HEK293 (cell line): ENCODE data around the gene RBM42.
A peak's percentile ranks its signal among the peaks of the same experiment; 100 is the strongest.

Experiments
- CTCF ChIA-PET: fragments of 350-600 bp; formaldehyde crosslinking; extraction: SDS; loops from one replicate; lab custom pipeline; 2021; ENCODE audit warnings: antibody characterized with exemption; lab: Yijun Ruan, JAX
- POLR2A ChIA-PET: fragments of 300-600 bp; formaldehyde crosslinking; extraction: SDS; loops from one replicate; lab custom pipeline; 2020; ENCODE audit warnings: antibody characterized with exemption, inconsistent platforms; lab: Yijun Ruan, JAX
- H3K27ac ChIP-seq: fragments of 200-500 bp; sonication (Bioruptor generic); 2 replicates; pipeline ENCODE4 v1.5.1; 2014; ENCODE audit warnings: low read depth, low read length, control low read depth, inconsistent platforms; ENCODE audit errors: extremely low read depth
- H3K36me3 ChIP-seq, 2 experiments: fragments of 200-500 bp in 1 of 2; sonication (Bioruptor generic) in 1 of 2; 1 replicate in 1 of 2; 2 replicates in 1 of 2; pipeline ENCODE4 v1.5.1; 2014 to 2017; ENCODE audit warnings: inconsistent platforms in 2 of 2, low read length in 2 of 2; ENCODE audit not compliant: control insufficient read depth in 2 of 2, insufficient read depth in 1 of 2
- H3K4me1 ChIP-seq: fragments of 200-500 bp; sonication (Bioruptor generic); 2 replicates; pipeline ENCODE4 v1.5.1; 2014; ENCODE audit warnings: mild to moderate bottlenecking, low read length, inconsistent platforms; ENCODE audit not compliant: control insufficient read depth, insufficient read depth
- H3K4me3 ChIP-seq: 2 replicates; pipeline ENCODE4 v1.5.1; 2011; ENCODE audit warnings: low read depth, mild to moderate bottlenecking, control low read depth, low read length, moderate library complexity
- H3K9me3 ChIP-seq: fragments of 200-500 bp; sonication (Bioruptor generic); 2 replicates; pipeline ENCODE4 v1.5.1; 2014; ENCODE audit warnings: low read depth, low read length, inconsistent platforms; ENCODE audit not compliant: control insufficient read depth, insufficient read depth
- BCL6B ChIP-seq: fragments of 450-650 bp; formaldehyde crosslinking; IDR thresholded peaks from 2 replicates; pipeline ENCODE4 v1.5.1; 2017; ENCODE audit warnings: missing biosample characterization, missing genetic modification characterization
- KLF10 ChIP-seq: fragments of 450-650 bp; IDR thresholded peaks from 2 replicates; pipeline ENCODE4 v1.5.1; 2018; ENCODE audit warnings: missing biosample characterization, mild to moderate bottlenecking, missing genetic modification characterization
- KLF16 ChIP-seq: fragments of 450-650 bp; formaldehyde crosslinking; IDR thresholded peaks from 2 replicates; pipeline ENCODE4 v1.5.1; 2017; ENCODE audit warnings: missing biosample characterization, missing genetic modification characterization
- REST ChIP-seq: fragments of 450-650 bp; formaldehyde crosslinking; IDR thresholded peaks from 2 replicates; pipeline ENCODE4 v1.5.1; 2016; ENCODE audit warnings: missing biosample characterization, missing genetic modification characterization
- SP2 ChIP-seq: fragments of 450-650 bp; formaldehyde crosslinking; IDR thresholded peaks from 2 replicates; pipeline ENCODE4 v1.5.1; 2016; ENCODE audit warnings: missing biosample characterization, missing genetic modification characterization
- SP3 ChIP-seq: fragments of 450-650 bp; formaldehyde crosslinking; IDR thresholded peaks from 2 replicates; pipeline ENCODE4 v1.5.1; 2016; ENCODE audit warnings: missing biosample characterization, missing genetic modification characterization
- TRIM28 ChIP-seq: IDR thresholded peaks from 2 replicates; pipeline ENCODE4 v1.6.1; 2011; ENCODE audit warnings: low read length, control low read depth, borderline replicate concordance
- ZBTB48 ChIP-seq: fragments of 450-650 bp; formaldehyde crosslinking; IDR thresholded peaks from 2 replicates; pipeline ENCODE4 v1.5.1; 2016; ENCODE audit warnings: missing biosample characterization, missing genetic modification characterization
- ZFHX2 ChIP-seq: fragments of 450-650 bp; formaldehyde crosslinking; conservative IDR thresholded peaks from 2 replicates; pipeline ENCODE4 v1.5.1; 2016; ENCODE audit warnings: missing biosample characterization, missing genetic modification characterization
- ZFP37 ChIP-seq: fragments of 450-650 bp; formaldehyde crosslinking; IDR thresholded peaks from 2 replicates; pipeline ENCODE4 v1.5.1; 2016; ENCODE audit warnings: missing biosample characterization, missing genetic modification characterization
- ZIC2 ChIP-seq: fragments of 450-650 bp; formaldehyde crosslinking; IDR thresholded peaks from 2 replicates; pipeline ENCODE4 v1.5.1; 2016; ENCODE audit warnings: missing biosample characterization, missing genetic modification characterization
- ZNF114 ChIP-seq: fragments of 450-650 bp; formaldehyde crosslinking; IDR thresholded peaks from 2 replicates; pipeline ENCODE4 v1.5.0; 2017; ENCODE audit warnings: missing biosample characterization, missing genetic modification characterization
- ZNF2 ChIP-seq: fragments of 450-650 bp; formaldehyde crosslinking; IDR thresholded peaks from 2 replicates; pipeline ENCODE4 v1.5.1; 2016; ENCODE audit warnings: missing biosample characterization, missing genetic modification characterization
- ZNF324 ChIP-seq: fragments of 450-650 bp; formaldehyde crosslinking; IDR thresholded peaks from 2 replicates; pipeline ENCODE4 v1.5.1; 2016; ENCODE audit warnings: missing biosample characterization, missing genetic modification characterization
- ZNF341 ChIP-seq: fragments of 450-650 bp; formaldehyde crosslinking; IDR thresholded peaks from 2 replicates; pipeline ENCODE4; 2016; ENCODE audit warnings: low read depth, missing biosample characterization, missing genetic modification characterization
- ZNF366 ChIP-seq: fragments of 450-650 bp; formaldehyde crosslinking; conservative IDR thresholded peaks from 2 replicates; pipeline ENCODE4 v1.5.1; 2016; ENCODE audit warnings: missing biosample characterization, missing genetic modification characterization
- ZNF398 ChIP-seq: fragments of 450-650 bp; formaldehyde crosslinking; IDR thresholded peaks from 2 replicates; pipeline ENCODE4 v1.5.1; 2017; ENCODE audit warnings: missing biosample characterization, missing genetic modification characterization
- ZNF561 ChIP-seq: fragments of 450-650 bp; IDR thresholded peaks from 2 replicates; pipeline ENCODE4 v1.5.1; 2018; ENCODE audit warnings: missing biosample characterization, missing genetic modification characterization, borderline replicate concordance
- ZNF600 ChIP-seq: fragments of 450-650 bp; formaldehyde crosslinking; IDR thresholded peaks from 2 replicates; pipeline ENCODE4 v1.5.1; 2016; ENCODE audit warnings: missing biosample characterization, missing genetic modification characterization
- ZNF623 ChIP-seq: fragments of 450-650 bp; formaldehyde crosslinking; IDR thresholded peaks from 2 replicates; pipeline ENCODE4 v1.5.1; 2016; ENCODE audit warnings: missing biosample characterization, missing genetic modification characterization

RBM42 gene

GRCh38 chr19:35644987-35645679 is 16.3 kb downstream of the RBM42 start (continued):
- TF ChIP-seq ZNF398 (tag by site-specific recombination) = peak; percentile 46; the same call in 1 of the 2 replicates
- peak; percentile 84 for TF ChIP-seq KLF10 (tag by site-specific recombination)
- peak; percentile 97 for TF ChIP-seq SP2 (tag by site-specific recombination)
- TF ChIP-seq ZNF2 (tag by site-specific recombination) = 0 out of 2 replicates have a peak, but pooled peaks have one; percentile 9
- TF ChIP-seq ZFHX2 (tag by site-specific recombination) = peak; percentile 61
- 0 out of 2 replicates have a peak, but pooled peaks have one; percentile 14 for TF ChIP-seq ZFP37
- peak; percentile 60 for TF ChIP-seq KLF16 (tag by site-specific recombination)
- TF ChIP-seq ZBTB48 (tag by site-specific recombination) = peak; percentile 94
- no peak for TF ChIP-seq BCL6B (tag by site-specific recombination)
- peak; percentile 54; the same call in 1 of the 2 replicates for TF ChIP-seq ZNF366 (tag by site-specific recombination)
- no peak for TF ChIP-seq ZNF114
- 0 out of 2 replicates have a peak, but pooled peaks have one; percentile 17 for TF ChIP-seq ZNF561
- TF ChIP-seq SP3 (tag by site-specific recombination) = peak; percentile 94
- no peak for TF ChIP-seq REST (tag by site-specific recombination)
- TF ChIP-seq ZNF341 (tag by site-specific recombination) = peak; percentile 71

GRCh38 chr19:35645680-35646511 is 17.1 kb downstream of the RBM42 start:
- H3K4me1 ChIP-seq = peaks cover 33% of the 10 kb centered on the region
- H3K9me3 ChIP-seq = no peaks in the 10 kb centered on the region
- TF ChIP-seq ZBTB48 (tag by site-specific recombination) = 0 out of 2 replicates have a peak, but pooled peaks have one; percentile 56
- peak; percentile 35; the same call in 1 of the 2 replicates for TF ChIP-seq ZNF623 (tag by site-specific recombination)
- no peak for TF ChIP-seq ZIC2 (tag by site-specific recombination)
- TF ChIP-seq ZNF600 = peak; percentile 34; the same call in 1 of the 2 replicates
- TF ChIP-seq ZNF324 = no peak
- TF ChIP-seq TRIM28 = no peak
- TF ChIP-seq, all 188 proteins: peak for 3
- peak overlapping the region; percentile 28; the same call in 1 of the 2 replicates for H3K27ac ChIP-seq
- no peak overlapping the region for H3K4me3 ChIP-seq
- H3K36me3 ChIP-seq = peaks cover 10 to 19% of the 10 kb centered on the region in 2 experiments
- CTCF ChIA-PET = interaction anchor here (0.8 to 2.5 kb wide), 2 partner anchors 43 to 90 kb away, joined by 3 to 10 read pairs; no protein-coding TSS in a partner anchor
- POLR2A ChIA-PET = interaction anchor here (0.5 to 3.8 kb wide), 6 partner anchors 15 to 365 kb away, joined by 4 to 42 read pairs (median 16); no protein-coding TSS in a partner anchor
